Activated CD8-positive, alpha-beta T cell treated with anti-CD3 and anti-CD28 coated beads for 36 hours (primary cell): ENCODE data around the gene KIF5B. TPM values are rescaled to one million over a fixed set of nuclear protein-coding genes. Genes with fewer than 3 reads are reported as not detected.
"Not testable (repeated sequence)": the region's sequence is repeated elsewhere in the genome, so short reads cannot be mapped to it uniquely, and the experiment has no call there.

Source experiments
- ATAC-seq: fragments of 200-7000 bp; cut with Tn5 transposase; one replicate; pipeline ENCODE4 v1.10.0; 2021; ENCODE audit warnings: mild to moderate bottlenecking, moderate library complexity
- CTCF ChIA-PET: fragments of 350-600 bp; sonication (Branson Sonifier 250); formaldehyde crosslinking; loops from one replicate; lab custom pipeline; 2021; ENCODE audit warnings: antibody characterized with exemption; lab: Charles Lee
- POLR2A ChIA-PET: fragments of 350-600 bp; sonication (Branson Sonifier 250); formaldehyde crosslinking; loops from one replicate; lab custom pipeline; 2021; ENCODE audit warnings: antibody characterized with exemption; lab: Charles Lee
- DNase-seq: peaks from one replicate; pipeline ENCODE4 v3.0.0-alpha.2; 2020
- H3K27ac Mint-ChIP-seq: one replicate; pipeline ENCODE4 v1.8.0; 2021; ENCODE audit warnings: mild to moderate bottlenecking, mixed read lengths
- H3K27me3 Mint-ChIP-seq: one replicate; pipeline ENCODE4 v1.8.0; 2021; ENCODE audit warnings: mixed read lengths
- H3K36me3 Mint-ChIP-seq: one replicate; pipeline ENCODE4 v1.8.0; 2021; ENCODE audit warnings: low read depth, mixed read lengths
- H3K4me1 Mint-ChIP-seq: one replicate; pipeline ENCODE4 v1.8.0; 2021; ENCODE audit warnings: low read depth, mixed read lengths
- H3K4me3 Mint-ChIP-seq: one replicate; pipeline ENCODE4 v1.8.0; 2021; ENCODE audit warnings: mild to moderate bottlenecking, moderate library complexity, mixed read lengths
- H3K9me3 Mint-ChIP-seq: one replicate; pipeline ENCODE4 v1.8.0; 2021; ENCODE audit warnings: mixed read lengths
- intact Hi-C: fragments of 100-400 bp; cut with micrococcal nuclease; formaldehyde crosslinking; loops from one replicate; pipeline ENCODE4 v1.10.0; 2022
- total RNA-seq, 2 experiments: library from RNA; stranded (reverse); gene quantifications; one replicate each; pipeline ENCODE4 v1.2.3, GENCODE V29; 2021
- TF ChIP-seq, protein P1 (sequence below): fragments of 200-600 bp; IDR thresholded peaks from one replicate; pipeline ENCODE4 v1.8.0; 2022; ENCODE audit warnings: antibody characterized with exemption, mild to moderate bottlenecking

The KIF5B gene
- total RNA-seq, 2 experiments from 2014 or later = 52.7 to 55.3 TPM

DNA sequence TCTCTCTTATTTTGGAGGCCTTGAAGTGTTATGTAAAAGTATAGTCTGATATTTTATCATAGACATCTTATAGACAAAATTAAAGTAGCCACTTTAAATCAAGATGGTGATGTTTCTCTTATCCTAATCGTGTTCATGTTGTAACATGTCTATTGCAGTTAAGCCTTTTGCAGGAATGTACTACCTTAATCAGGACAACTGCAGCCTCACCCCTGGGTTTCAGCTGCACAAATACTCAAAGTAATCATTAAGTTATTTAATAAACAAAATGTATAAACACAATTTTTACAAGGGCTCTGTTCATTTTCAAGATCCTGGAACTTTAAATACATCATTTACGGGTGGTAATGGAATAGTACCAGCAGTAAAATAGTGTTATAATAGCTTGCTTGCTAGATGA, 14.4 kb upstream of the KIF5B start:
- Mint-ChIP-seq H3K27ac (no peak overlapping the region), H3K36me3 (no peaks in the 10 kb centered on the region), H3K4me3 (no peak overlapping the region), H3K4me1 (no peaks in the 10 kb centered on the region), H3K9me3 (no peaks in the 10 kb centered on the region), H3K27me3 (no peaks in the 10 kb centered on the region)
- TF ChIP-seq, protein P1, sequence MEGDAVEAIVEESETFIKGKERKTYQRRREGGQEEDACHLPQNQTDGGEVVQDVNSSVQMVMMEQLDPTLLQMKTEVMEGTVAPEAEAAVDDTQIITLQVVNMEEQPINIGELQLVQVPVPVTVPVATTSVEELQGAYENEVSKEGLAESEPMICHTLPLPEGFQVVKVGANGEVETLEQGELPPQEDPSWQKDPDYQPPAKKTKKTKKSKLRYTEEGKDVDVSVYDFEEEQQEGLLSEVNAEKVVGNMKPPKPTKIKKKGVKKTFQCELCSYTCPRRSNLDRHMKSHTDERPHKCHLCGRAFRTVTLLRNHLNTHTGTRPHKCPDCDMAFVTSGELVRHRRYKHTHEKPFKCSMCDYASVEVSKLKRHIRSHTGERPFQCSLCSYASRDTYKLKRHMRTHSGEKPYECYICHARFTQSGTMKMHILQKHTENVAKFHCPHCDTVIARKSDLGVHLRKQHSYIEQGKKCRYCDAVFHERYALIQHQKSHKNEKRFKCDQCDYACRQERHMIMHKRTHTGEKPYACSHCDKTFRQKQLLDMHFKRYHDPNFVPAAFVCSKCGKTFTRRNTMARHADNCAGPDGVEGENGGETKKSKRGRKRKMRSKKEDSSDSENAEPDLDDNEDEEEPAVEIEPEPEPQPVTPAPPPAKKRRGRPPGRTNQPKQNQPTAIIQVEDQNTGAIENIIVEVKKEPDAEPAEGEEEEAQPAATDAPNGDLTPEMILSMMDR = no peak
- ATAC-seq = no peak
- DNase-seq = no peak
- POLR2A ChIA-PET = interaction anchor here (0.5 kb wide), 1 partner anchor 164 kb away, joined by 4 read pairs; no protein-coding TSS in a partner anchor
- CTCF ChIA-PET = no interaction called here
- intact Hi-C loops = no loop called here

DNA sequence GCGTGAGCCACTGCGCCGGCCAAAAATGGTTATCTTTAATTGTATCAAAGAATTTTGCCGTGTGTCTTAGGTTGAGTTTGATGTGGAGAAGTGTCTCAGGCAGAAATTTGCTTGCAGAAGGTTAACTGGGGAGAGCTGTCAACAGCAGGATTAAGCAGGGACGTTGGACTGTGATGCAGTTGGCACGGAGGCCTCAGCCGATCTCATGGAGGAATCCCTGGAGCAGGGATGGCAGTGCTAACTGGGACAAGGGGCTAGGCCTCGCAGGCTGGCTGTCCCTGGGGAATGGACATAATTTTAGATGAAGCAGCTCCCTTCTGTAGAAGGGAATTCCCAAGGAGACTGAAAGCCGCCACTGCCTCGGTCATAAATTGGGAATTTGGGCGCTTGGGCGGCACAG, 12.3 kb upstream of the KIF5B start:
- CTCF ChIA-PET = no interaction called here
- POLR2A ChIA-PET = no interaction called here
- Mint-ChIP-seq H3K9me3 (no peaks in the 10 kb centered on the region), H3K27me3 (no peaks in the 10 kb centered on the region), H3K36me3 (no peaks in the 10 kb centered on the region), H3K4me1 (no peaks in the 10 kb centered on the region), H3K4me3 (no peak overlapping the region), H3K27ac (no peak overlapping the region)
- intact Hi-C loops = no loop called here
- TF ChIP-seq, protein P1 = no peak
- no peak for ATAC-seq
- DNase-seq = no peak

DNA sequence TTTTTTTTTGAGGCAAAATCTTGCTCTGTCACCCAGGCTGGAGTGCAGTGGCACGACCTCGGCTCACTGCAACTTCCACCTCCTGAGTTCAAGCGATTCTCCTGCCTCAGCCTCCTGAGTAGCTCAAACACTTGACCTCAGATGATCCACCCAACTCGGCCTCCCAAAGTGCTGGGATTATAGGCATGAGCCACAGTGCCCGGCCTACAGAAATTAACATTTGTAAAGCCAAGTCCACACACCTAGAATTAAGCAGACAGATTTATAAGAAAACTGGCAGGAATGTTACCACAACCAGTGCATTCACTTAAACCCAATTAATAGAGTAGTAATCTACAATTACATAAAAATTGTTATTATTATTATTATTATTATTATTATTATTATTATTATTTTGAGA, 11.7 kb upstream of the KIF5B start:
- POLR2A ChIA-PET, H3K9me3 Mint-ChIP-seq, DNase-seq, H3K27me3 Mint-ChIP-seq, ATAC-seq, H3K27ac Mint-ChIP-seq, H3K4me1 Mint-ChIP-seq, H3K36me3 Mint-ChIP-seq, H3K4me3 Mint-ChIP-seq, CTCF ChIA-PET, intact Hi-C loops: not testable (repeated sequence)

DNA sequence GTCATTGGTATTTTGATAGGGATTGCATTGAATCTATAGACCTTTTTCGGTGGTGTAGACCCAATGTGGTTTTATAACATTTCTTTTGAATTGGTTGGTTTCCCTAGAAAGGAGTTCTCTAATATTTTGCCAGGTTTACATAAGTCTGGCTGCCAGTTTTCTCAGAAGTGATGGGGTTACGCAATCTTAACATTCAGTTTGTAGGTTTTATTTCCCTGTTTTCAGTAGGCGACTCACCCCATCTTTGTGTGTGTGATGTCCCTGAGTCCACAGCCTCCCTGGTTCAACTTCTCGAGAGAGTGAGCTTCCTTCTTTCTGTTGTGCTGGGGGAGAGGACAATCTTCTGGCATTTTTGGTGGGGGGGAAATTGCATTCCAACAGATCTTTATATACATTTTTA, 9.6 kb upstream of the KIF5B start:
- ChIA-PET POLR2A (no interaction called here), CTCF (interaction anchor here (1.0 to 1.2 kb wide), 2 partner anchors 125 to 126 kb away, joined by 3 to 5 read pairs; no protein-coding TSS in a partner anchor)
- no peaks in the 10 kb centered on the region for H3K27me3 Mint-ChIP-seq
- H3K27ac Mint-ChIP-seq = no peak overlapping the region
- no peak for DNase-seq
- intact Hi-C loops = no loop called here
- no peak overlapping the region for H3K4me3 Mint-ChIP-seq
- TF ChIP-seq, protein P1 = no peak
- no peaks in the 10 kb centered on the region for H3K9me3 Mint-ChIP-seq
- no peaks in the 10 kb centered on the region for H3K4me1 Mint-ChIP-seq
- no peaks in the 10 kb centered on the region for H3K36me3 Mint-ChIP-seq
- ATAC-seq = no peak

DNA sequence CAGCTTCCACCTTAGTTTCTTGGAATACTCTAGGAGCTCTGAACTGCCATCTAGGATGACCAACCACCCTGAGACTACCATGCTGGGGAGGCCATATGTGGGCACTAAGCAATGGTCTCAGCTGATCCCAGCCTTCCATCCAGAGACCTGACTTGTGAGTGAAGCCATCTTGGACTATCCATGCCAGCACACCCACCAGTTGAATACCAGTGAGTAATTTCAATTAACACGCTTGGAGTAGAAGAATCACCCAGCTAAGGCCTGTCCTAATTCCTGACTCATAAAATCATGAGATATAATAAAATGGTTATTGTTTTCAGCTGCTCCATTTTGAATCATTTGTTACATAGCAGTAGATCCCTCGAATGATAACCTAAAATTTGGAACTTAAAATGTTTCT, 5.2 kb upstream of the KIF5B start:
- no peak overlapping the region for H3K27ac Mint-ChIP-seq
- DNase-seq (no peak), ATAC-seq (no peak)
- no peaks in the 10 kb centered on the region for H3K36me3 Mint-ChIP-seq
- ChIA-PET CTCF (no interaction called here), POLR2A (no interaction called here)
- peaks cover 5% of the 10 kb centered on the region for H3K4me1 Mint-ChIP-seq
- no peak overlapping the region for H3K4me3 Mint-ChIP-seq
- no peaks in the 10 kb centered on the region for H3K9me3 Mint-ChIP-seq
- intact Hi-C loops = no loop called here
- TF ChIP-seq, protein P1 = no peak
- no peaks in the 10 kb centered on the region for H3K27me3 Mint-ChIP-seq

DNA sequence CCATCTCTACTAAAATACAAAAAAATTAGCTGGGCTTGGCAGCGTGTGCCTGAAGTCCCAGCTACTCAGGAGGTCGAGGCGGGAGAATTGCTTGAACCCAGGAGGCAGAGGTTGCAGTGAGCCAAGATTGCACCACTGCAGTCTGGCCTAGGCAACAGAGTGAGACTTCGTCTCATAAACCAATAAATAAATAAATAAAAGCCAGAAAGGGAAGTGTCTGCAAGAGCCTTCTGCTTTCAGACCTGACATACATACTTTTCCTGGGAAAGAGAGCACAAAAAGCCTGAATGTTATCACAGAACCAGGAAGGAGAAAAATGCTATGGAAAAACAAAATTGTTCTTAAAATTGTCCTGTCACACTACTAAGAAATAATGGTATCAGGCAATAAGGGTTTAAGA, 4.1 kb upstream of the KIF5B start:
- POLR2A ChIA-PET = no interaction called here
- CTCF ChIA-PET = no interaction called here
- TF ChIP-seq, protein P1 = no peak
- Mint-ChIP-seq H3K4me1 (peaks cover 5% of the 10 kb centered on the region), H3K9me3 (no peaks in the 10 kb centered on the region), H3K4me3 (no peak overlapping the region), H3K27me3 (no peaks in the 10 kb centered on the region), H3K36me3 (peaks cover 4% of the 10 kb centered on the region), H3K27ac (no peak overlapping the region)
- DNase-seq (no peak), ATAC-seq (no peak)
- intact Hi-C loops = no loop called here
